ENCODE results near the gene COPZ1. TPM values are rescaled to one million over a fixed set of nuclear protein-coding genes. Genes with fewer than 3 reads are reported as not detected.
A peak's percentile ranks its signal among the peaks of the same experiment; 100 is the strongest.
"Not testable (repeated sequence)": the region's sequence is repeated elsewhere in the genome, so short reads cannot be mapped to it uniquely, and the experiment has no call there.

The COPZ1 gene
- total and polyA plus RNA-seq, 2 donors (not counting 3 experiments of a cell fraction or from before 2014, with no cell fraction given) = 143 to 174 TPM

DNA sequence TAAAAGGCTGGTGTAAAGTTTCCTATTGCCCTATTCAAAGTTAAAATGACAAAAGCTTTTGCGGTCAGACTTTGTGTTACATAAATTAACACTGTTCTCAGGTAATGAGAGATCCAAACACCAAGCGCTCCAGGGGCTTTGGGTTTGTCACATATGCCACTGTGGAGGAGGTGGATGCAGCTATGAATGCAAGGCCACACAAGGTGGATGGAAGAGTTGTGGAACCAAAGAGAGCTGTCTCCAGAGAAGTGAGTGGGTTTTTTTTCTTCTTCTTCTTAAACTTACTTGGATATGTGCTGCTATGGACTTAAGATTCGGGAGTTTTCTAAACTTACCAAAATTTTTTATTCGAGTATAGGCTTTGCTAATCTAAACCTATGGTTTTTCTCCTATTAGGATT lies 43.2 kb upstream of the COPZ1 start:
- Histone ChIP-seq H3K4me3 (replicated peaks in 1 of 3; ENCODE audit: insufficient read depth in 1 of 3, low read depth in 1 of 3, low read length in 3 of 3) (peak overlapping the region; percentile 28 to 71 (median 61)), H3K4me2 (ENCODE audit: insufficient read depth, low read length) (peak overlapping the region; percentile 95), H3K79me2 (ENCODE audit: control insufficient read depth, insufficient read depth, low read length) (peaks cover 76% of the 10 kb centered on the region), H4K20me1 (replicated peaks; ENCODE audit: control insufficient read depth, extremely low read depth, insufficient read depth, low read length) (peaks cover 14% of the 10 kb centered on the region), H3K9ac (replicated peaks; ENCODE audit: extremely low read depth, insufficient read depth, low read length) (peak overlapping the region; percentile 84), H3K36me3 (ENCODE audit: control insufficient read depth in 2 of 2, extremely low read depth in 1 of 2, insufficient read depth in 2 of 2, low read length in 2 of 2) (peaks cover 13 to 28% of the 10 kb centered on the region in 2 experiments), H3K4me1 (ENCODE audit: control insufficient read depth, extremely low read depth, insufficient read depth, low read length) (peaks cover 46% of the 10 kb centered on the region), H3K27ac (ENCODE audit: insufficient read depth, low read depth, low read length) (peak overlapping the region; percentile 88)
- H2AFZ ChIP-seq (ENCODE audit: low read depth, low read length); DNase-seq (ENCODE audit: low read depth, low spot score); H3K9me1 ChIP-seq (replicated peaks; ENCODE audit: control insufficient read depth, extremely low read depth, insufficient read depth, low read length); BruUV-seq (replicated peaks); dilution Hi-C loops (cut with MboI; ENCODE audit: extremely low pct_ligation_motif_present, low sequenced_read_pairs); H3K9me3 ChIP-seq (replicated peaks; ENCODE audit: control insufficient read depth, insufficient read depth, low read length); FAIRE-seq; H3K27me3 ChIP-seq (ENCODE audit: control insufficient read depth in 2 of 2, insufficient read depth in 2 of 2, low read length in 2 of 2): not testable (repeated sequence)
- ChIA-PET CTCF (interaction anchor here (0.7 to 3.7 kb wide), 3 partner anchors 30 to 77 kb away, joined by 3 to 39 read pairs (median 8); partner anchors contain the start of gene COPZ1), POLR2A (interaction anchor here (2.3 to 3.2 kb wide), 2 partner anchors 22 to 77 kb away, joined by 11 to 29 read pairs; no protein-coding TSS in a partner anchor)
- intact Hi-C loops (cut with micrococcal nuclease) = loop anchor here (5.0 kb wide), 2 partner anchors 131 to 151 kb away; no protein-coding TSS in a partner anchor

DNA sequence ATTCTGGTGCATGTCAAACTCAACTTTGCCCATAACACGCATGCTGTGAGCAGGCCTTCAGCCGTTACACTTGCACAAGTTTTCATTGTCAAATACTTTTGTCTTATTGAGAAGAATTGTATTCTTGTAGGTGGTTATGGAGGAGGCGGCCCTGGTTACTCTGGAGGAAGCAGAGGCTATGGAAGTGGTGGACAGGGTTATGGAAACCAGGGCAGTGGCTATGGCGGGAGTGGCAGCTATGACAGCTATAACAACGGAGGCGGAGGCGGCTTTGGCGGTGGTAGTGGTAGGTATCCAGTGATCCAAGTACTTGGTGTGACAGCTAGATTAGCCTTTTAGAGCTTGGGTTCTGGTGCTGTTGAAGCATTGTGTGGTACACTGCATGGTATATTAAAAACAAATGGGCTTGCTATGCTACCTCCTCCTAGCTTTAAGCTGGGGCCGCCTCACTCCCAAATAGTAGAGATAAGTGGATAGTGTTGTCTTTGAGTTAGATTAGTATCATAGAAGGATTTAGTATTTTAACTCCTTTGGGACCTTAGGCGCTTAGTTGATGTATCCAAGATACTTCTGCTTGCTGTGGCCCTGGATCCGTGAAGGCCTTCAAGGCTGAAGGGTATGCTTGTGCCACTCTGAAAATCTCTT lies 41.9 kb upstream of the COPZ1 start:
- no TSS peak for BruUV-seq (replicated peaks)

More for the DNA sequence above, 41.9 kb upstream of the COPZ1 start:
- H3K79me2 ChIP-seq (ENCODE audit: control insufficient read depth, insufficient read depth, low read length) = peaks cover 62% of the 10 kb centered on the region
- peak overlapping the region; percentile 95 for H3K4me2 ChIP-seq (ENCODE audit: insufficient read depth, low read length)
- H3K9me3 ChIP-seq (replicated peaks; ENCODE audit: control insufficient read depth, insufficient read depth, low read length) = no peaks in the 10 kb centered on the region
- H3K4me1 ChIP-seq (ENCODE audit: control insufficient read depth, extremely low read depth, insufficient read depth, low read length) = peaks cover 36% of the 10 kb centered on the region
- H2AFZ ChIP-seq (ENCODE audit: low read depth, low read length) = no peak overlapping the region
- dilution Hi-C loops (cut with MboI; ENCODE audit: extremely low pct_ligation_motif_present, low sequenced_read_pairs) (no loop called here), intact Hi-C loops (cut with micrococcal nuclease) (loop anchor here (5.0 kb wide), 2 partner anchors 129 to 149 kb away; no protein-coding TSS in a partner anchor)
- DNase-seq (ENCODE audit: low read depth, low spot score) (no peak), FAIRE-seq (no peak)
- H3K36me3 ChIP-seq (ENCODE audit: control insufficient read depth in 2 of 2, extremely low read depth in 1 of 2, insufficient read depth in 2 of 2, low read length in 2 of 2) = peaks cover 20 to 37% of the 10 kb centered on the region in 2 experiments
- H3K4me3 ChIP-seq (replicated peaks in 1 of 3; ENCODE audit: insufficient read depth in 1 of 3, low read depth in 1 of 3, low read length in 3 of 3) = peak overlapping the region; percentile 28 to 71 (median 61)
- no peak overlapping the region for H3K27ac ChIP-seq (ENCODE audit: insufficient read depth, low read depth, low read length)
- POLR2A ChIA-PET = interaction anchor here (1.9 kb wide), 1 partner anchor 9 kb away, joined by 3 read pairs; no protein-coding TSS in a partner anchor
- peak overlapping the region; percentile 84 for H3K9ac ChIP-seq (replicated peaks; ENCODE audit: extremely low read depth, insufficient read depth, low read length)
- TF ChIP-seq FOS (IDR thresholded peaks at IDR 0.05; ENCODE audit: borderline replicate concordance, insufficient read depth, low read length) (no peak), GATA2 (IDR thresholded peaks at IDR 0.05; ENCODE audit: insufficient read depth, insufficient read length, low read depth, low read length) (no peak), POLR2A (IDR thresholded peaks at IDR 0.05; ENCODE audit: low read depth, low read length) (peak; percentile 28), MYC (IDR thresholded peaks at IDR 0.05; ENCODE audit: low read depth, low read length) (no peak), EZH2 (IDR thresholded peaks at IDR 0.05; ENCODE audit: borderline replicate concordance, low read depth, low read length, severe bottlenecking) (no peak), JUN (IDR thresholded peaks at IDR 0.05; ENCODE audit: borderline replicate concordance, insufficient read depth, insufficient read length, low read depth) (no peak), POLR2AphosphoS5 (IDR thresholded peaks at IDR 0.05; ENCODE audit: insufficient read depth, low read depth, low read length) (peak; percentile 0)
- TF ChIP-seq, protein P1, sequence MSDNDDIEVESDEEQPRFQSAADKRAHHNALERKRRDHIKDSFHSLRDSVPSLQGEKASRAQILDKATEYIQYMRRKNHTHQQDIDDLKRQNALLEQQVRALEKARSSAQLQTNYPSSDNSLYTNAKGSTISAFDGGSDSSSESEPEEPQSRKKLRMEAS (IDR thresholded peaks at IDR 0.05; ENCODE audit: insufficient read depth, insufficient read length) = no peak
- TF ChIP-seq, protein P2, sequence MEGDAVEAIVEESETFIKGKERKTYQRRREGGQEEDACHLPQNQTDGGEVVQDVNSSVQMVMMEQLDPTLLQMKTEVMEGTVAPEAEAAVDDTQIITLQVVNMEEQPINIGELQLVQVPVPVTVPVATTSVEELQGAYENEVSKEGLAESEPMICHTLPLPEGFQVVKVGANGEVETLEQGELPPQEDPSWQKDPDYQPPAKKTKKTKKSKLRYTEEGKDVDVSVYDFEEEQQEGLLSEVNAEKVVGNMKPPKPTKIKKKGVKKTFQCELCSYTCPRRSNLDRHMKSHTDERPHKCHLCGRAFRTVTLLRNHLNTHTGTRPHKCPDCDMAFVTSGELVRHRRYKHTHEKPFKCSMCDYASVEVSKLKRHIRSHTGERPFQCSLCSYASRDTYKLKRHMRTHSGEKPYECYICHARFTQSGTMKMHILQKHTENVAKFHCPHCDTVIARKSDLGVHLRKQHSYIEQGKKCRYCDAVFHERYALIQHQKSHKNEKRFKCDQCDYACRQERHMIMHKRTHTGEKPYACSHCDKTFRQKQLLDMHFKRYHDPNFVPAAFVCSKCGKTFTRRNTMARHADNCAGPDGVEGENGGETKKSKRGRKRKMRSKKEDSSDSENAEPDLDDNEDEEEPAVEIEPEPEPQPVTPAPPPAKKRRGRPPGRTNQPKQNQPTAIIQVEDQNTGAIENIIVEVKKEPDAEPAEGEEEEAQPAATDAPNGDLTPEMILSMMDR (IDR thresholded peaks at IDR 0.05; ENCODE audit: extremely low read depth in 1 of 2, insufficient read depth in 1 of 2, low read depth in 1 of 2, low read length in 2 of 2) = no peak
- H4K20me1 ChIP-seq (replicated peaks; ENCODE audit: control insufficient read depth, extremely low read depth, insufficient read depth, low read length) = peaks cover 16% of the 10 kb centered on the region
- H3K9me1 ChIP-seq (replicated peaks; ENCODE audit: control insufficient read depth, extremely low read depth, insufficient read depth, low read length) = no peaks in the 10 kb centered on the region
- no peaks in the 10 kb centered on the region for H3K27me3 ChIP-seq (ENCODE audit: control insufficient read depth in 2 of 2, insufficient read depth in 2 of 2, low read length in 2 of 2)
- CTCF ChIA-PET = interaction anchor here (0.5 to 3.2 kb wide), 3 partner anchors 32 to 87 kb away, joined by 3 to 17 read pairs (median 3); no protein-coding TSS in a partner anchor

Measured in endothelial cell of umbilical vein (primary cell).